Measurements from ENCODE around the gene NCAPG2. TPM values are rescaled to one million over a fixed set of nuclear protein-coding genes. Genes with fewer than 3 reads are reported as not detected.
A peak's percentile ranks its signal among the peaks of the same experiment; 100 is the strongest.

NCAPG2 gene
- total and polyA plus RNA-seq, 2 of the 13 experiments (the other 11 are each of a cell fraction or from before 2014, with no cell fraction given): 15.1 to 30.7 TPM

- no peak for TF ChIP-seq ZNF513 (CRISPR knock-in tag; conservative IDR thresholded peaks at IDR 0.05)
- peak; percentile 53 for TF ChIP-seq TCF7 (IDR thresholded peaks at IDR 0.05; ENCODE audit: low read depth)
- TF ChIP-seq, protein P1, sequence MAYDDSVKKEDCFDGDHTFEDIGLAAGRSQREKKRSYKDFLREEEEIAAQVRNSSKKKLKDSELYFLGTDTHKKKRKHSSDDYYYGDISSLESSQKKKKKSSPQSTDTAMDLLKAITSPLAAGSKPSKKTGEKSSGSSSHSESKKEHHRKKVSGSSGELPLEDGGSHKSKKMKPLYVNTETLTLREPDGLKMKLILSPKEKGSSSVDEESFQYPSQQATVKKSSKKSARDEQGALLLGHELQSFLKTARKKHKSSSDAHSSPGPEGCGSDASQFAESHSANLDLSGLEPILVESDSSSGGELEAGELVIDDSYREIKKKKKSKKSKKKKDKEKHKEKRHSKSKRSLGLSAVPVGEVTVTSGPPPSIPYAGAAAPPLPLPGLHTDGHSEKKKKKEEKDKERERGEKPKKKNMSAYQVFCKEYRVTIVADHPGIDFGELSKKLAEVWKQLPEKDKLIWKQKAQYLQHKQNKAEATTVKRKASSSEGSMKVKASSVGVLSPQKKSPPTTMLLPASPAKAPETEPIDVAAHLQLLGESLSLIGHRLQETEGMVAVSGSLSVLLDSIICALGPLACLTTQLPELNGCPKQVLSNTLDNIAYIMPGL (CRISPR knock-in tag; IDR thresholded peaks at IDR 0.05; ENCODE audit: borderline replicate concordance in 1 of 2, low read depth in 1 of 2): 0 out of 4 replicates have a peak, but pooled peaks of 1 of the 2 experiments have one; percentile 35
- TF ChIP-seq ZNF432 (CRISPR knock-in tag; IDR thresholded peaks at IDR 0.05; ENCODE audit: borderline replicate concordance): no peak
- TF ChIP-seq GTF2F1 (IDR thresholded peaks at IDR 0.05; ENCODE audit: low read length): no peak
- no peak for TF ChIP-seq HOXA5 (CRISPR knock-in tag; IDR thresholded peaks at IDR 0.05)
- peak; percentile 51; the same call in 1 of the 2 replicates for TF ChIP-seq POGZ (CRISPR knock-in tag; IDR thresholded peaks at IDR 0.05)
- 0 out of 2 replicates have a peak, but pooled peaks have one; percentile 17 for TF ChIP-seq ERF (CRISPR knock-in tag; IDR thresholded peaks at IDR 0.05)
- no peak for TF ChIP-seq FOXK2 (IDR thresholded peaks at IDR 0.05)
- peak; percentile 56 for TF ChIP-seq RARA (CRISPR knock-in tag; IDR thresholded peaks at IDR 0.05)
- TF ChIP-seq PTBP1 (IDR thresholded peaks at IDR 0.05; ENCODE audit: low read depth, low read length, poor library complexity, severe bottlenecking): no peak
- TF ChIP-seq ZNF230 (CRISPR knock-in tag; IDR thresholded peaks at IDR 0.05): no peak
- TF ChIP-seq NR2C2 (CRISPR knock-in tag; IDR thresholded peaks at IDR 0.05; ENCODE audit: borderline replicate concordance): peak; percentile 17; the same call in 1 of the 2 replicates
- TF ChIP-seq, protein P2, sequence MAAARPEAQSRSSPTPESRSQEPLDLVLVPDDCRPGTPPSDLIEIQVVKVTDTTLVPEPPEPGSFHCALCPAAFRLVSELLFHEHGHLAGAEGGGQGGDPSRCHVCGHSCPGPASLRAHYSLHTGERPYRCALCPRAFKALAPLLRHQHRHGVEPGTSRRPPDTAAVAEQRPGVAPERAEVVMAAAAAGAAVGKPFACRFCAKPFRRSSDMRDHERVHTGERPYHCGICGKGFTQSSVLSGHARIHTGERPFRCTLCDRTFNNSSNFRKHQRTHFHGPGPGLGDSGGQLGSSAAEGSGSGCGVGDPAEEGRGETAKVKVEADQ (CRISPR knock-in tag; IDR thresholded peaks at IDR 0.05; ENCODE audit: borderline replicate concordance): no peak
- TF ChIP-seq ZFP91 (CRISPR knock-in tag; IDR thresholded peaks at IDR 0.05; ENCODE audit: borderline replicate concordance): peak; percentile 62; the same call in 1 of the 2 replicates
- TF ChIP-seq ETV6 (CRISPR knock-in tag; conservative IDR thresholded peaks at IDR 0.05): no peak
- TF ChIP-seq, protein P3, sequence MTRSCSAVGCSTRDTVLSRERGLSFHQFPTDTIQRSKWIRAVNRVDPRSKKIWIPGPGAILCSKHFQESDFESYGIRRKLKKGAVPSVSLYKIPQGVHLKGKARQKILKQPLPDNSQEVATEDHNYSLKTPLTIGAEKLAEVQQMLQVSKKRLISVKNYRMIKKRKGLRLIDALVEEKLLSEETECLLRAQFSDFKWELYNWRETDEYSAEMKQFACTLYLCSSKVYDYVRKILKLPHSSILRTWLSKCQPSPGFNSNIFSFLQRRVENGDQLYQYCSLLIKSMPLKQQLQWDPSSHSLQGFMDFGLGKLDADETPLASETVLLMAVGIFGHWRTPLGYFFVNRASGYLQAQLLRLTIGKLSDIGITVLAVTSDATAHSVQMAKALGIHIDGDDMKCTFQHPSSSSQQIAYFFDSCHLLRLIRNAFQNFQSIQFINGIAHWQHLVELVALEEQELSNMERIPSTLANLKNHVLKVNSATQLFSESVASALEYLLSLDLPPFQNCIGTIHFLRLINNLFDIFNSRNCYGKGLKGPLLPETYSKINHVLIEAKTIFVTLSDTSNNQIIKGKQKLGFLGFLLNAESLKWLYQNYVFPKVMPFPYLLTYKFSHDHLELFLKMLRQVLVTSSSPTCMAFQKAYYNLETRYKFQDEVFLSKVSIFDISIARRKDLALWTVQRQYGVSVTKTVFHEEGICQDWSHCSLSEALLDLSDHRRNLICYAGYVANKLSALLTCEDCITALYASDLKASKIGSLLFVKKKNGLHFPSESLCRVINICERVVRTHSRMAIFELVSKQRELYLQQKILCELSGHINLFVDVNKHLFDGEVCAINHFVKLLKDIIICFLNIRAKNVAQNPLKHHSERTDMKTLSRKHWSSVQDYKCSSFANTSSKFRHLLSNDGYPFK (CRISPR knock-in tag; IDR thresholded peaks at IDR 0.05; ENCODE audit: borderline replicate concordance): peak; percentile 20; the same call in 1 of the 2 replicates
Measured at GRCh38 chr7:158646766-158647474, 57.7 kb downstream of the NCAPG2 start (continued).

Measured in HepG2 (cell line).